GF-D8 (cell line): ENCODE measurements around the gene TBC1D7.
A peak's percentile ranks its signal among the peaks of the same experiment; 100 is the strongest.

Experiments
- DNase-seq: peaks from one replicate; lab custom pipeline; 2025; lab: John Stamatoyannopoulos, UW

TBC1D7 gene

GRCh38 chr6:13328076-13328874, at the start of gene TBC1D7:
TSS of gene TBC1D7 (minus strand) at chr6:13328537. CDS start at chr6:13326898, 1,639 bp downstream.
- DNase-seq, result peak; percentile 81

DNA sequence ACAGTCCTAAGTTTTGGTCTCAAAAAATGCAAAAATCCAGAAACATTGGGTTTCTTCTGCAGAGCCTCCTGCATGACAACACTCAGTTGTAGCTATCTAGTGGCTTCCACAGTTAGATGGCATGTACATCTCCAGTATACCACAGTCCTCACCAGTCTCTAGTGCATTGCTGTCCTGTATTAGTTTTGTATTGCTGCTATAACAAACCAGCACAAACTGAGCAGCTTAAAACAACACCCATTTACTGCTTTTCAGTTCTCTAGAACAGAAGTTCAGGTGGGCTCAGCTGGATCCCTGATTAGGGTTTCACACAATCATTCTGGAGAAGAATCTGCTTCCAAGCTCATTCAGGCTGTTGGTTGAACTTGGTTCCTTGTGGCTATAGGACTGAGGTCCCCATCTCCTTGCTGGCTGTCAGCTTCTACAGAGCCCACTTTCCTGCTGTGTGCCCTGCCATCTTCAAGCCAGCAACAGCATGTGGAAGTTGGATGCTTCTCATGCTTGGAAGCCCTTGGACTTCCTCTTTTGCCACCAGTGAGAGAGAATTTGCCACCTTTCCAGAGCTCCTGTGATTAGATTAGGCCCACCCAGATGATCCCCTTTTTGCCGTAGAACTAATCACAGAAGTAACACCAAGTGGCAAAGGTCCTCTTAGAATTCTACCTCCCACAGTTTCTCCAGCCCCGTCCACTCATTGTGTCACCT, 48.9 kb upstream of the TBC1D7 start:
- peak; percentile 22 for DNase-seq

DNA sequence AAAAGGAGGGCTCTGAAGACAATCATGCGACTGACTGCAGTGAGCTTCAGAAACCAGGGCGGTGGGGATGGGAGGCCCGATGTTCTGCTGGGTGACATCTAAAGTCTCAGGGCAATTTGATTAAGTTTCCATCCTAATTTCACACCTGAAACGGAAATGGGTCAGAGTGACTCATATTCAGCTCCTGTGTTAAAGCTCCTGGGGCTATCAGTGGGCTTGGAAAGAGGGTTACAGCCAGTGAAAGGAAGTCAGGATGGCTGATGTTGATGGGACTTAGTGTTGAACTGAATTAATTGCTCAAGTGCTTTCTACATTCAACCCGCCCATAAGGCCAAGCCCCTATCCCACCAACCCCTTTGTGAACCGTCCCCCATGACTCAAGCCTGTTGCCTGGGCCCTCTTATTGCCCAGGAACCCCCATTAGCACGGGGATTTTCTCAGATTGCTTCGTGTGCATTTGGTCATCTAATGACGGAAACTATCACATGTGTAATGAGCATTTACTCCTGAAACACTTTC, 47.1 kb upstream of the TBC1D7 start:
- no peak for DNase-seq

- DNase-seq, result no peak
Measured at GRCh38 chr6:13373919-13374318, 45.6 kb upstream of the TBC1D7 start.

- DNase-seq, result no peak
Measured at GRCh38 chr6:13373488-13373886, 45.1 kb upstream of the TBC1D7 start.

GRCh38 chr6:13372688-13373487, 44.6 kb upstream of the TBC1D7 start:
- DNase-seq, result no peak

DNA sequence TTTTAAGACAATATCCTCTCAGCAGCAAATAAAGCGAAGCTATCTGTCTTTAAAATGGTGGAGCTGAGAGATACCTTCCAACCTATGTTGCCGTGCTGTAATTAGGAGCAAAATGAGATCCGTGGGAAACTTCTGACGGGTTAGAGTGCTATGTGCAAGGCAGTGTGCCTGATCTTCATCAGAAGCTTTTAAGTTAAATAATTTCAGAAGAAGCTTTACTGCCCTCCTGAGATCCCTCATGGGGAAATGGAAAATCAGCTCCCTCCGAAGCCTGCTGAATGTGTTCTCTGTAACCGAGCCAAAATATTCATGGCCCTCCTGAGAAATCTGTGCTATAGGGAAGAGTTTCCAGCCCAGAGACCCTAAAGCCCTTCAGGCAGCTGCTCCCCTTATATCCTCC, 43.7 kb upstream of the TBC1D7 start:
- no peak for DNase-seq

DNA sequence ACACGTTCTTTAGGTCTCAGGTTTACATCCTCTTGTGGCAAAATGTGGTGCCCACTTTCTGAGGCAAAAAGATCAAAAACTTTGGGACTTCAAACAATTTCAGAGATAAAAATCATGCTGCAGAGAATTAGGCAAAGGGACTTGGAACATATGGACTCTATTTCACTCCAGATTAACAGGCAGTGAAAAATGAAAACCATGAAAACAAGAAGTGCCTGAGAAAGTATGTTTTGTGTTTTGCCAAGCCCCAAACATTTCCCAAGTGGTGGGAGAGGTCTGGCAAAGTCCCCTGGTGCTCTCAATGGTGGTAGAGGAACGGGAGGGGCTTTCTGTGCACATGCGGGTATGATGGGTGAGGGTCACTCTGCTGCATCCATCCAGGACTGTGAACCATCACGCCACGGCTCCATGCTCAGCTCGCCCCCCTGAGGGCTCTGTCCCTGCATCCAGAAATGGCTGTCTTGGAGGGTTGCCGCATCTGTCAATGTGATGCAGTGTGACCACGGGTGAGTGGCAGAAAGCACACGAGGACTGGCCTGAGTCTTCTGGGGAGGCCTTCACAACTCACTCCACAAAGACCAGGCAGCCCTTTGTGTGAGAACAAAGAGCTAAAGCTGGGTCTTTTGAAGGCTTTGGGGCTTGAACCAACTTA, 43.2 kb upstream of the TBC1D7 start:
- DNase-seq, result no peak

GRCh38 chr6:13370623-13371022, 42.3 kb upstream of the TBC1D7 start:
- DNase-seq, result no peak

GRCh38 chr6:13369591-13369990, 41.3 kb upstream of the TBC1D7 start:
- DNase-seq, result no peak

DNA sequence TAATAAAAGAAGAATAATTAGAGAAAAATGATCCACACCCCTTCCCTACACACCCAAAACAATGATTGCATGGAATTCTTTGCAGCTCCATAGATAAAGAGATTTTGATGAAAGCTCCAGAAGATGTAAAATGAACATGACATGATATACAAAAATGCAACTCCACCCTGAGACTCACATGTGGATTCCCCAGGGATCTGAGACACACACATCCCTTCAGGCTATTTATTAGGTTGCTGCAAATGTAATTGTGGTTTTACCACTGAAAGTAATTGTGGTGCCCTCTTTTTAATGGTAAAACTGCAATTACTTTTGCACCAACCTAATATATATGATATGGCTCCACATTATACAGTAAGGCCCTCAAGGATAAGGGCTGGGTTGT, 40.4 kb upstream of the TBC1D7 start:
- no peak for DNase-seq

GRCh38 chr6:13368079-13368730, 39.9 kb upstream of the TBC1D7 start:
- DNase-seq, result no peak

DNA sequence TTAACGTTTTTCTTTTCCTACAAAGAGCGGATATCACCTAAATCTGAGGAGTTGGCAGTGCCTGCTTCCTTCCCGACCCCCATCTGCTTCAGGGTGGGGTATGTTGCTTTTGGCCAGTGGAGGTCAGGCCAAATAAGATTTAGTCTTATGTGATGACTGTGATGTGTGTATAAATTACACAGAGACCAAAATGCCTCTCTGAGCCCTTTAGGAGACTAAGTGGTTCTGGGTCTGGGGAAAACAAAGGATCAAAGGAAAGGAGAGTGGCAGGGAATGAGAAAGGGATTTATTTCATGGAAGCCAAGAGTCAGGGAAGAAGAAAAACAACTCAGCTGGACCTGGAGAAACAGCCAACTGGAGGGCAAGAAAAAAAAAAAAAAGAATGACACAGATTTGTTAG, 39.1 kb upstream of the TBC1D7 start:
- no peak for DNase-seq

DNA sequence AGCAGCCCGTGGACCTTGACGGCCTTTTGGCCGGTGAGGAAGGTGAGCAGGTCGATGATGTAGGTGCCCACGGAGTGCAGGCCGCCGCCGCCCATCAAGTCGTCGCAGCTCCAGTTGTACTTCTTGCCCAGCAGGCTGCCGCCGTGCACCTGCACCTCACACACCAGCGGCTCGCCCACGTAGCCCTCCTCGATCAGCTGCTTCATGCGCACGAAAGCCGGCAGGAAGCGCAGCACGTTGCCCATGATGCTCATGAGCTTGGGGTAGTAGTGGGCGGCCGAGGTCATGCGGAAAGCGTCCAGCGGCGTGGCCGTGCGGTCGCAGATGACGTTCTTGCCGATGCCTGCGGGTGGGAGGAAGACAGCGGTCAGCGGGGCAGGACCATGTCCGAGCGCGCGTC, 37.0 kb upstream of the TBC1D7 start:
- DNase-seq, result no peak

DNA sequence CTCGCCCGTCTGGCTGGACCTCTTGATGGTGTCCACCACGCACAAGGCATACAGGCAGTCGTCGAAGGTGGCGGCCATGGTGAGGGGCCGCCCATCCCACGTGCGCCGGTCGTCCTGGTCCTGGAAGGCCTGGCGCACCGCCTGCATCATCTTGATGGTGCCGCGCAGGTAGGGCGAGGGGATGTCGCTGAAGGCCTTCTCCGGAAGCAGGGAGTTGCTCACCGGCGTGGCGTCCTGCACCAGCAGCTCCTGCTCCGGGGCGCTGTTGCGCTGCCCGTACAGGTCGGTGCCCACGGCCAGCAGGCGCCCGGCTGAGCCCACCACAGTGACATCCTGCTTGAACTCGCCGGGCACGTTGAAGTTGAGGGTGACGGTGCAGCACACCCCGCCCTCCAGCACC, 36.5 kb upstream of the TBC1D7 start:
- no peak for DNase-seq

DNA sequence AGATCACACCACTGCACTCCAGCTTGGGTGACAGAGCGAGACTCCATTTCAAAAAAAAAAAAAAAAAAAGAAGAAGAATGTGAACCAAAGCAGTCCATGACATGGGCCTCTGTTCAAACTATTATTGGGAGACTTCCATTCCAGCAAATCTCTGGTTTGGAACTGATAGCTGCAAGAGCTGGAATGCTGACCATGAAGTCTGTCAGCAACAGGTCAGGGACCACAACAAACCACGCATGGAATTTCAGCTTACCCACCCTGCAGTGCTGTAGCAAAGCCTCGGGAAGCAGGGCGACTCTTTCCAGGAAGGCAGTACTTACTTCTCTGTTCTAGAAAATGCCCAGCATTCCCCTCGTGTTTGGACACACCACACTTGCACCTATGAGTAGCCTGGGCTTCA, 34.1 kb upstream of the TBC1D7 start:
- DNase-seq, result no peak

DNA sequence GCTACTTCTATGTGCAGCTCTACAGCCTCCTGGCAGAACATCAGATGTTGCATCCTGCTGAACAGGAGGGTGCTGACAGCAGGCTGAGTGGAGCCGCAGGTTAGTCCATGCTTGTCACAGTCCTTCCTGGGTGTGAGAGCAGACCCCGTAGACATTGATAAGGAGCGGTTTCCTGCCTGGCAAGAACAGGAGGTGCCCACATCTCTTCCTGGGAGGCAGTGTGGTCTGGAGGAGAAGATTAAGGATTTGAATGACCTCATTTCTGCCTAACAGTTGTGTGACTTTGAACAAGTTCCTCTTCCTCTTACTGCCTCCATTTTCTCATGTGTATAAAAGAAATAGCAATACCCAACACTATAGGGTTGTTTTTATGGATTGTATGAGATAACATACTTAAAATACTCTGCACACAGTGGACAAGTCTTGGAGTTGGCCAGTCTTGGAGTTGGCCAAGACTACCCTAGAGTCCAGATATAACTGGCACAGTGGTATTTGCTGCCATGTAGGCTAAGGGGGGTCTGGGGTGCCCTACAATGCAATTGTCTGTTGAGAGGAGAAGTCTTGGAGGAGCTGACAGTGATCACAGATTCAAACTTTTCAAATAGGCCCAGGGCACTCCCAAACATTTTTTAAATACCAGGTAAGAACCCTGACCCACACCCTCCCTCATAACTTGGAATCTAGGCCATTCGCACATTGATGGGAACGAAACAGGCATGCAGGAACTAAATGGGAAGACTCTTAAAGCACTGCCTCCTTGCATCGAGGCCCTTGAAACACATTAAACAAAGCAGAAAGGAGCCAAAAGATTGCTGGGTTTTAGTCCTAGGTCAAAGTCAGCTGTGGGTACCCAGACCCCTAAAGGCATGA, 32.6 kb upstream of the TBC1D7 start:
- peak; percentile 91 for DNase-seq

- DNase-seq, result no peak
Measured at GRCh38 chr6:13359287-13359686, 30.9 kb upstream of the TBC1D7 start.

- no peak for DNase-seq
Measured at GRCh38 chr6:13358511-13358910, 30.2 kb upstream of the TBC1D7 start.

- DNase-seq, result no peak
Measured at GRCh38 chr6:13357551-13358075, 29.3 kb upstream of the TBC1D7 start.
